ENCODE measurements around the gene STX16.

DNA sequence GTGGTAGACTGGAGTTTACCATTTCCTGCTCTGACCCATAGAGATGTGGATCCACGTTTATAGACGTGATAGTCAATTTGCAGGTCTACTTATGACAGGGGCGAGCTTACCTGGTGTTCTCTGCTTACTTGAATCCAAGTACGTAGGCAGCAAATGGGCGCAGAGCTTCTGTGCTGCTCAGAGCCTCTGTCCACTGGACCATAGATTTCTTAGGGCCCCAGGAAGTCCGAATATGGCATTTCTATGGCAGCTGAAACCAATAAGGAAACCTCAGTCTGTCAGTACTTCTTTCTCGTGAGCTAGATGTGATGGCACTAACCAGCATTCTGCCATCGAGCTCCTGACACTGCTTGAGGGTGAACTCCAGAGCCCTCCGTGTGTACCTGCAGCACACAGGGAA lies 22.0 kb downstream of the STX16 start:
- TF ChIP-seq REST (IDR thresholded peaks at IDR 0.05; ENCODE audit: low read depth): no peak
- TF ChIP-seq EP300 (IDR thresholded peaks at IDR 0.05; ENCODE audit: borderline replicate concordance): no peak
- no peak for TF ChIP-seq FOXM1 (IDR thresholded peaks at IDR 0.05; ENCODE audit: borderline replicate concordance, low read depth)
- TF ChIP-seq TAF1 (IDR thresholded peaks at IDR 0.05; ENCODE audit: low read depth): no peak
- TF ChIP-seq, protein P1, sequence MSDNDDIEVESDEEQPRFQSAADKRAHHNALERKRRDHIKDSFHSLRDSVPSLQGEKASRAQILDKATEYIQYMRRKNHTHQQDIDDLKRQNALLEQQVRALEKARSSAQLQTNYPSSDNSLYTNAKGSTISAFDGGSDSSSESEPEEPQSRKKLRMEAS (IDR thresholded peaks at IDR 0.05): no peak
- TF ChIP-seq YY1 (IDR thresholded peaks at IDR 0.05; ENCODE audit: low read depth): no peak
- no peak for TF ChIP-seq TCF12 (IDR thresholded peaks at IDR 0.05; ENCODE audit: low read depth)
- no peak for TF ChIP-seq CEBPB (IDR thresholded peaks at IDR 0.05)
- TF ChIP-seq TEAD4 (IDR thresholded peaks at IDR 0.05): no peak
